ENCODE data around the gene UNC5A.

UNC5A gene

GRCh38 chr5:176806137-176806536, 4.2 kb upstream of the UNC5A start:
- no peak for TF ChIP-seq CTCF (IDR thresholded peaks at IDR 0.05; ENCODE audit: insufficient read depth, low read length, missing control alignments)
- DNase-seq (ENCODE audit: low read depth, low spot score) = no peak
- H3K4me3 ChIP-seq (ENCODE audit: low read depth, low read length) = no peak overlapping the region
- CTCF ChIA-PET = interaction anchor here (1.2 to 1.4 kb wide), 2 partner anchors 9 to 148 kb away, joined by 3 read pairs; no protein-coding TSS in a partner anchor
- POLR2A ChIA-PET = no interaction called here

- POLR2A ChIA-PET = no interaction called here
- CTCF ChIA-PET = no interaction called here
- no peak for DNase-seq (ENCODE audit: low read depth, low spot score)
- no peak overlapping the region for H3K4me3 ChIP-seq (ENCODE audit: low read depth, low read length)
- TF ChIP-seq CTCF (IDR thresholded peaks at IDR 0.05; ENCODE audit: insufficient read depth, low read length, missing control alignments) = no peak
These were observed 747 bp upstream of the UNC5A start for GRCh38 chr5:176809544-176810080.

- no peak overlapping the region; the same call in 1 of the 2 replicates for H3K4me3 ChIP-seq (ENCODE audit: low read depth, low read length)
- ChIA-PET POLR2A (no interaction called here), CTCF (interaction anchor here (2.8 kb wide), 1 partner anchor 150 kb away, joined by 6 read pairs; no protein-coding TSS in a partner anchor)
- no peak for DNase-seq (ENCODE audit: low read depth, low spot score)
- TF ChIP-seq CTCF (IDR thresholded peaks at IDR 0.05; ENCODE audit: insufficient read depth, low read length, missing control alignments) = no peak
These were observed 535 bp downstream of the UNC5A start for GRCh38 chr5:176810687-176811501.

GRCh38 chr5:176812269-176813259, 2.2 kb downstream of the UNC5A start:
- CTCF ChIA-PET = interaction anchor here (0.7 to 2.8 kb wide), 6 partner anchors 10 to 301 kb away, joined by 3 to 6 read pairs (median 4); no protein-coding TSS in a partner anchor
- H3K4me3 ChIP-seq (ENCODE audit: low read depth, low read length) = no peak overlapping the region
- POLR2A ChIA-PET = no interaction called here
- DNase-seq (ENCODE audit: low read depth, low spot score) = no peak
- TF ChIP-seq CTCF (IDR thresholded peaks at IDR 0.05; ENCODE audit: insufficient read depth, low read length, missing control alignments) = peak; percentile 64

DNA sequence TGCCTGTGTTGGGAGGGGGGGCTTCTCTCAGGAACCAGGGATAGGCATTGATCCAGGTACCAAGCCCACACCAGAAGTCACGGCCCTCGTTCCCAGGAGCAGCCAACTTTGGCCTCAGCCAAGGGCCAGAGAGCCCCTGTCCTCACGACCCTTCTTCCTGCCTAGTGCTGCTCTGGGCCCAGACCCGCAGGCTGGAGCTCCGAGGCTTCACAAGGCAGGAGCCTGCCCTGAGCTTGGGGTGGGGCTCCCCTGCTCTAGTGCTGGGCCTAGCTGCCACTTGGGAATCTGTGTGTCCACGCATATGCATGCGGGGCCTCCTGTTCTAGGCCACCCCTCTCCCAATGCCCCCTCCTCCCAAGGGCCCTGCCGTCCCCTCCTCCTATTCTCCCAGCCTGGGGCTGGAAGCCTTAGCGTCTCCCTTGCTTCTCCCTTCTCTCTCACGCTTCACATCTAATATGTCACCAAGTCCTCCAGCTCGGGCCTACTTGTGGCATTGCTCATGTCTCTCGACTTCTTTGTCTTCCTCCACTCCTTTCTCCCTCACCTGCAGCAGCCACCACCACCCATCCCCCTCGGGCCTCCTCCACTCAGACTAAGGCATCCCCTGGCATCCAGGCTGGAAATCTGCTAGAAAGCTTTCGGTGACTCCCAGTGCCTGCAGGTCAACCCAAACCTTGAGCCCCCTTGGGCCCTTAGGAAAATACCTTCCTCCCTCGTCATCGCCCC, 3.4 kb downstream of the UNC5A start:
- no peak overlapping the region for H3K4me3 ChIP-seq (ENCODE audit: low read depth, low read length)
- CTCF ChIA-PET = interaction anchor here (0.7 to 2.8 kb wide), 6 partner anchors 11 to 300 kb away, joined by 3 to 6 read pairs (median 4); no protein-coding TSS in a partner anchor
- DNase-seq (ENCODE audit: low read depth, low spot score) = no peak
- no peak for TF ChIP-seq CTCF (IDR thresholded peaks at IDR 0.05; ENCODE audit: insufficient read depth, low read length, missing control alignments)
- POLR2A ChIA-PET = no interaction called here
